Spleen (tissue), 11 donors: ENCODE results near the gene RRBP1. TPM values are rescaled to one million over a fixed set of nuclear protein-coding genes. Genes with fewer than 3 reads are reported as not detected.

Source experiments
- DNase-seq: peaks from one replicate; pipeline ENCODE4 v3.0.0-alpha.2; 2020
- H3K27ac ChIP-seq, 8 donors: fragments of 200-600 bp; sonication (generic) in 7 of 8; 1 replicate in 4 of 8; 2 replicates in 4 of 8; pipeline versions ENCODE4 v1.5.0 to v1.8.0; 2016 to 2021; ENCODE audit warnings: inconsistent platforms in 4 of 8, mild to moderate bottlenecking in 4 of 8, moderate library complexity in 1 of 8
- H3K27me3 ChIP-seq, 7 donors: fragments of 200-600 bp; sonication (generic) in 6 of 7; replicated peaks in 1 of 7; 1 replicate in 4 of 7; 2 replicates in 3 of 7; pipeline versions ENCODE4 v1.5.0 to v1.8.0; 2016 to 2021; ENCODE audit warnings: inconsistent platforms in 3 of 7, mild to moderate bottlenecking in 1 of 7
- H3K36me3 ChIP-seq, 6 donors: fragments of 200-600 bp; sonication (generic) in 5 of 6; 1 replicate in 4 of 6; 2 replicates in 2 of 6; pipeline versions ENCODE4 v1.5.0 to v1.8.0; 2016 to 2021; ENCODE audit warnings: inconsistent platforms in 2 of 6
- H3K4me1 ChIP-seq, 6 donors: fragments of 200-600 bp; sonication (generic) in 5 of 6; 1 replicate in 3 of 6; 2 replicates in 3 of 6; pipeline versions ENCODE4 v1.5.0 to v1.8.0; 2016 to 2021; ENCODE audit warnings: inconsistent platforms in 3 of 6
- H3K4me3 ChIP-seq, 8 donors: fragments of 200-600 bp; sonication (generic) in 7 of 8; 1 replicate in 4 of 8; 2 replicates in 4 of 8; pipeline versions ENCODE4 v1.5.0 to v1.8.0; 2016 to 2021; ENCODE audit warnings: inconsistent platforms in 4 of 8, mild to moderate bottlenecking in 4 of 8, moderate library complexity in 2 of 8
- H3K9me3 ChIP-seq, 8 donors: fragments of 200-600 bp; sonication (generic) in 7 of 8; 1 replicate in 4 of 8; 2 replicates in 4 of 8; pipeline versions ENCODE4 v1.5.0 to v1.8.0; 2016 to 2021; ENCODE audit warnings: inconsistent platforms in 4 of 8
- CTCF ChIP-seq, 11 experiments: fragments of 200-600 bp in 7 of 11; fragments of 450-650 bp in 4 of 11; sonication (generic) in 4 of 11; IDR thresholded peaks in 8 of 11; conservative IDR thresholded peaks in 3 of 11; 1 replicate in 7 of 11; 2 replicates in 4 of 11; pipeline versions ENCODE4 v1.4.0 to v1.8.0; 2016 to 2021; ENCODE audit warnings: antibody characterized with exemption in 11 of 11, inconsistent platforms in 4 of 11, mild to moderate bottlenecking in 1 of 11
- POLR2A ChIP-seq, 3 donors: fragments of 450-650 bp; IDR thresholded peaks; one replicate each; pipeline ENCODE4 v1.5.1; 2017; ENCODE audit warnings: antibody characterized with exemption in 3 of 3, mild to moderate bottlenecking in 1 of 3
- POLR2AphosphoS5 ChIP-seq, 3 donors: sonication (generic); formaldehyde crosslinking; IDR thresholded peaks; one replicate each; pipeline ENCODE4 v1.5.1; 2017; ENCODE audit warnings: antibody characterized with exemption in 3 of 3
- WGBS, 5 donors: extraction: QIAGEN DNeasy Blood & Tissue Kit in 3 of 5; methylation state at CpG; one replicate each; pipeline versions ENCODE4 v1.1.5 to v1.1.7; 2013 to 2018; 5-methylcytosine and 5-hydroxymethylcytosine counted together
- intact Hi-C: fragments of 100-400 bp; cut with DNase I; formaldehyde crosslinking; loops from one replicate; pipeline ENCODE4 v1.15.0; 2023; ENCODE audit warnings: low total_unique reads
- polyA plus RNA-seq, 3 donors: library from polyadenylated mRNA; stranded (reverse); fragments of 200-250 nt; gene quantifications; one replicate each; pipeline ENCODE4 v1.2.1, GENCODE V29; 2013
- total RNA-seq, 7 donors: library from RNA; depleted of rRNA in 3 of 7; stranded (reverse); fragments of >200 nt in 3 of 7; fragmentation: NEBNext Ultra II Directional in 4 of 7; extraction: Animal tissue kit (Norgen Biotek cat#: 25700) in 4 of 7; gene quantifications; one replicate each; pipeline versions ENCODE4 v1.1.0 to v1.2.1, GENCODE V29; 2016 to 2021
- donor health status: healthy with polysubstance abuse.
- donor health status: DM: no; HTN: no; CAD: no; lungs with moderate emphysema.
- donor health status: DM: no; HTN: no; CAD: no.
- donor health status: Bipolar disorder and iron deficiency.
- donor health status: healthy.
- donor health status: DM: no; HTN: no; CAD: no.
- donor health status: DM: yes; HTN: yes; CAD: no.

RRBP1 gene
- total and polyA plus RNA-seq, 10 donors: 17.0 to 164 (median 114) TPM

- 77 to 89% (median 88%) methylated on average over 6 of the region's 6 CpGs for WGBS, 5 donors
- DNase-seq: no peak
- Histone ChIP-seq H3K4me3 (peak overlapping the region in 3 of 8 donors; percentile 96 to 98 (median 97)), H3K9me3 (peaks cover 0 to 7% (median 0%) of the 10 kb centered on the region in 8 donors), H3K27ac (peak overlapping the region; percentile 43 to 97 (median 94)), H3K27me3 (peaks cover 0 to 15% (median 0%) of the 10 kb centered on the region in 7 donors), H3K4me1 (peaks cover 8 to 47% (median 27%) of the 10 kb centered on the region in 6 donors), H3K36me3 (no peaks in the 10 kb centered on the region)
- TF ChIP-seq CTCF (IDR thresholded peaks at IDR 0.05 in 8 of 11, conservative IDR thresholded peaks at IDR 0.05 in 3 of 11) (no peak), POLR2A (IDR thresholded peaks at IDR 0.05) (no peak), POLR2AphosphoS5 (IDR thresholded peaks at IDR 0.05) (no peak)
- intact Hi-C loops: no loop called here
Measured at GRCh38 chr20:17568045-17568788, 113.8 kb downstream of the RRBP1 start.

GRCh38 chr20:17566345-17566744 lies 115.7 kb downstream of the RRBP1 start:
- intact Hi-C loops: no loop called here
- WGBS, 5 donors: 87 to 93% (median 91%) methylated on average over 3 of the region's 3 CpGs
- H3K36me3 ChIP-seq: no peaks in the 10 kb centered on the region
- H3K4me1 ChIP-seq: peaks cover 5 to 28% (median 18%) of the 10 kb centered on the region in 6 donors
- TF ChIP-seq POLR2A (IDR thresholded peaks at IDR 0.05) (no peak), CTCF (IDR thresholded peaks at IDR 0.05 in 8 of 11, conservative IDR thresholded peaks at IDR 0.05 in 3 of 11) (no peak), POLR2AphosphoS5 (IDR thresholded peaks at IDR 0.05) (no peak)
- DNase-seq: no peak
- H3K9me3 ChIP-seq: peaks cover 0 to 7% (median 0%) of the 10 kb centered on the region in 8 donors
- H3K4me3 ChIP-seq: no peak overlapping the region
- H3K27me3 ChIP-seq: peaks cover 0 to 15% (median 0%) of the 10 kb centered on the region in 7 donors
- no peak overlapping the region for H3K27ac ChIP-seq

DNA sequence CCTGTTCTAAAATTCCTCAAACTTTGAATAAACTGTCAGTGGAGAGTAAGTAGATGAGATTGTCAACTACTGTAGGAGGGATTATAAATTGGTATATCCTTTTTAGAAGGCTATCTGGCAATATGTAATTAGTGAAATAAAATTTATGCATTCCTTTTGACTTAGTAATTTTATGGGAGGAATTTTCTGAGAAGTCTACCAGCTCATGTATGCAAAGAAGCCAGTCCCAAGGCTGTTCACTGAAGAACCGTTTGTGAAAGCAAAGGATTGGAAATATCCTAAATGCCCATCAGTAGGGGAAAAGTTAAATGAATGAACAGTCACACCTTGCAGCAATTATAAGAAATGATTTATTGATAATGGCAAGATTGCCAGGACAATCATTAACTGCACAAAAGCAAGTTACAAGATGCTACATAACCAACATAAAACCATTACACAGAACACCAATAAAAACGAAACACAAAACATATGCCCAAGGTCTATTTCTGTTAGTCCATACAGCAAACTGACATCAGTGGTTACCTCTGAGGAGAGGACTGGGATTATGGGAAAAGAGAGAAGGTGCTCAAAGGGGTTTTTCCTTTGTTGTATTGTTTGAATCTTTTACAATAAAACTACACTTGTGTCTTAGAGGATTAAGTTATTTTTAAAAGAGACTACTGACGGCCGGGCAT lies 116.7 kb downstream of the RRBP1 start:
- WGBS, 5 donors: 76 to 89% (median 84%) methylated on average over 4 of the region's 4 CpGs
- H3K27me3 ChIP-seq: peaks cover 0 to 15% (median 0%) of the 10 kb centered on the region in 7 donors
- no peak for TF ChIP-seq CTCF (IDR thresholded peaks at IDR 0.05 in 8 of 11, conservative IDR thresholded peaks at IDR 0.05 in 3 of 11)
- TF ChIP-seq POLR2A (IDR thresholded peaks at IDR 0.05): no peak
- no peak for TF ChIP-seq POLR2AphosphoS5 (IDR thresholded peaks at IDR 0.05)
- DNase-seq: no peak
- peaks cover 0 to 17% (median 9%) of the 10 kb centered on the region in 6 donors for H3K4me1 ChIP-seq
- intact Hi-C loops: no loop called here
- H3K9me3 ChIP-seq: peaks cover 0 to 7% (median 0%) of the 10 kb centered on the region in 8 donors
- no peaks in the 10 kb centered on the region for H3K36me3 ChIP-seq
- no peak overlapping the region for H3K4me3 ChIP-seq
- H3K27ac ChIP-seq: no peak overlapping the region

Other genes with a start within 250 kb of the RRBP1 start
- gene BFSP1, start 150.9 kb downstream of the RRBP1 start, total RNA-seq: under 1 TPM; 0.13 to 0.86 (median 0.44) TPM
- gene BFSP1, start 150.9 kb downstream of the RRBP1 start, polyA plus RNA-seq: under 1 TPM; 0.35 to 0.48 (median 0.38) TPM
- gene DSTN, start 112.2 kb downstream of the RRBP1 start, total RNA-seq: 100 to 1,000 TPM in 3 of 7 donors, 10 to 100 TPM in 4; 62.0 to 122 (median 93.6) TPM
- 100 to 1,000 TPM in 2 of 3 donors, 10 to 100 TPM in 1; 65.8 to 157 (median 107) TPM for gene DSTN, start 112.2 kb downstream of the RRBP1 start, polyA plus RNA-seq
- gene BANF2, start 17.7 kb upstream of the RRBP1 start, total RNA-seq: not detected
- gene BANF2, start 17.7 kb upstream of the RRBP1 start, polyA plus RNA-seq: not detected